ENCODE results near the gene BLOC1S5. TPM values are rescaled to one million over a fixed set of nuclear protein-coding genes. Genes with fewer than 3 reads are reported as not detected.

BLOC1S5 gene
- total and polyA plus RNA-seq, 2 of the 13 experiments (the other 11 are each of a cell fraction or from before 2014, with no cell fraction given), result 10.5 to 41.5 TPM

- TF ChIP-seq ETV5 (CRISPR knock-in tag; IDR thresholded peaks at IDR 0.05; ENCODE audit: borderline replicate concordance) (peak; percentile 61), BORCS8-MEF2B (CRISPR knock-in tag; IDR thresholded peaks at IDR 0.05) (peak; percentile 60; the same call in 1 of the 2 replicates), KDM4B (CRISPR knock-in tag; IDR thresholded peaks at IDR 0.05) (peak; percentile 60; the same call in 1 of the 2 replicates), POLR2A (IDR thresholded peaks at IDR 0.05; ENCODE audit: insufficient read depth in 1 of 2, low read depth in 2 of 2, low read length in 2 of 2) (peak; percentile 81 to 82), ZBTB25 (CRISPR knock-in tag; IDR thresholded peaks at IDR 0.05) (no peak), KLF16 (CRISPR knock-in tag; IDR thresholded peaks at IDR 0.05) (peak in 1 of 2 experiments; percentile 74; a peak in 2 of 4 replicates), ZSCAN5A (CRISPR knock-in tag; IDR thresholded peaks at IDR 0.05; ENCODE audit: borderline replicate concordance) (no peak; the same call in 1 of the 2 replicates), ZNF343 (CRISPR knock-in tag; IDR thresholded peaks at IDR 0.05) (peak; percentile 58; the same call in 1 of the 2 replicates), ELF1 (CRISPR knock-in tag; IDR thresholded peaks at IDR 0.05) (peak; percentile 75), KAT8 (CRISPR knock-in tag; IDR thresholded peaks at IDR 0.05) (peak; percentile 78), NFAT5 (CRISPR knock-in tag; IDR thresholded peaks at IDR 0.05) (0 out of 2 replicates have a peak, but pooled peaks have one; percentile 89), STAT5B (CRISPR knock-in tag; IDR thresholded peaks at IDR 0.05) (no peak), SNAPC4 (CRISPR knock-in tag; IDR thresholded peaks at IDR 0.05) (peak; percentile 64; the same call in 1 of the 2 replicates), ZSCAN29 (CRISPR knock-in tag; conservative IDR thresholded peaks at IDR 0.05) (no peak), KLF15 (CRISPR knock-in tag; IDR thresholded peaks at IDR 0.05; ENCODE audit: borderline replicate concordance) (peak; percentile 56; the same call in 1 of the 2 replicates), SATB2 (CRISPR knock-in tag; IDR thresholded peaks at IDR 0.05) (no peak)
These were observed 38.2 kb upstream of the BLOC1S5 start, which contains the start of gene EEF1E1 (continued) for GRCh38 chr6:8102122-8102958.
